Left renal pelvis (tissue), 4 donors: Measurements from ENCODE around the gene BHLHA9. TPM values are rescaled to one million over a fixed set of nuclear protein-coding genes. Genes with fewer than 3 reads are reported as not detected.
"Not testable (repeated sequence)": the region's sequence is repeated elsewhere in the genome, so short reads cannot be mapped to it uniquely, and the experiment has no call there.

Experiments used
- DNase-seq, 4 donors: peaks; one replicate each; pipeline ENCODE4 v3.0.0-alpha.2; 2013; ENCODE audit warnings: low read depth in 4 of 4, low spot score in 3 of 4
- polyA plus RNA-seq, 4 donors: library from polyadenylated mRNA; unstranded; fragments of 120-200 nt; gene quantifications; one replicate each; pipeline ENCODE4 v1.2.1, GENCODE V29; 2013; ENCODE audit not compliant: insufficient read length in 4 of 4

Gene BHLHA9
- not detected for polyA plus RNA-seq

DNA sequence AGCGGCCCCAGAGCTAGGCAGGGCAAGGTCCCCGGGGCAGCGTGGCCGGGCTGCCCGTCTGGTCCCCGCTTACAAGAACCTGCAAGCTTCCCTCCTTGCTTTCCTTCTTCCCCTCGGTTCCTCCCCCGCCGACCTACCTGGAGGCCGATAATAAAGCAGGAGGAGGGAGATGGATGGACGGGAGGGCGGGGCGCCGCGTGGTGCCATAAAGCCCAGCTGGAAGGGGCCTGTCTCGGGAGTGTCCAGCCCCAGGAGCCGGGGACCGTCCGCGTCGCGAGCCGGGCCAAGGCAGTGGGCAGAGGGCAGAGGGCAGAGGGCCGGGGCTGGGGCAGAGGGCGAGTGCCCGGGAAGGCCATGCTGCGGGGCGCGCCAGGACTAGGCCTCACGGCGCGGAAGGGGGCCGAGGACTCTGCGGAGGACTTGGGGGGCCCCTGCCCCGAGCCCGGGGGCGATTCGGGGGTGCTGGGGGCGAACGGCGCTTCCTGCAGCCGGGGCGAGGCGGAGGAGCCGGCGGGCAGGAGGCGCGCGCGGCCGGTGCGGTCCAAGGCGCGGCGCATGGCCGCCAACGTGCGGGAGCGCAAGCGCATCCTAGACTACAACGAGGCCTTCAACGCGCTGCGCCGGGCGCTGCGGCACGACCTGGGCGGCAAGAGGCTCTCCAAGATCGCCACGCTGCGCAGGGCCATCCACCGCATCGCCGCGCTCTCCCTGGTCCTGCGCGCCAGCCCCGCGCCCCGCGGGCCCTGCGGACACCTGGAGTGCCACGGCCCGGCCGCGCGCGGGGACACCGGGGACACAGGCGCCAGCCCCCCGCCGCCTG, at the start of gene BHLHA9:
Gene BHLHA9, plus strand, starts transcription at position 235 of the 820 bp plus-strand sequence. Its CDS starts 120 bp downstream, at position 355.
- DNase-seq: no peak

DNA sequence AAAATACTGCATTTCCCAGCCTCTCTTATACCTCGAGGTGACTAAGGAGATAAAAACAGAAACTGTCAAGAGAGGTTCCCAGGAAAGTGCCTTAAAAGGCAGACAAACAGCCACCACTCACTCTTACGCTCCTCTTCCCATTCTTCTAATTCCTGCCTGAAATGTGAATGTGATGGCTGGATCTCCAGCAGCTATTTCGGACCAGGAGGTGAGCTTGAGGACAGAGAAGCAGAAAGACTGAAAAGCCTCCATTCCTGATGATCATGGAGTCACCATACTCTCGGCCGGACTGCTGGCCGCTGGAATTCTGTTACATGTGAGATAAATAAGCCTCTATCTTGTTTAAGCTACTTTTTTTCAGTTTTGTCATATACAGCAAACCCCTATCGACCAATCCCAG, 49.0 kb upstream of the BHLHA9 start:
- DNase-seq: no peak

DNA sequence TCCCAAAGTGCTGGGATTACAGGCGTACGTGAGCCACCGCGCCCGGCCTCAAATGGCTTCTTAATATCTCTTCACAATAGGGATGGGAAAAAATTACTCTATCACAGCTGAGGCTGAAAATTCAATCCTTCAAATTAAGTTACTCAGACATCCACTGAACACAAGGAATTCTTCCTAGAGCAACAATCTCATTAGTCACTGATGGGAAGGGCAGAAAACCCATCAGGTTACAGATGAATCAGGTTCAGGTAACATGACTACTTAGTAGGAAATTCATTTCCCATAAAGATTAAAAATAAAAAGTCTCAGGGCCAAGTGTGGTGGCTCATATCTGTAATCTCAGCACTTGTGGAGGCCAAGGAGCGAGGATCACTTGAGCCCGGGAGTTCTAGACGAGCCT, 47.9 kb upstream of the BHLHA9 start:
- no peak for DNase-seq

DNA sequence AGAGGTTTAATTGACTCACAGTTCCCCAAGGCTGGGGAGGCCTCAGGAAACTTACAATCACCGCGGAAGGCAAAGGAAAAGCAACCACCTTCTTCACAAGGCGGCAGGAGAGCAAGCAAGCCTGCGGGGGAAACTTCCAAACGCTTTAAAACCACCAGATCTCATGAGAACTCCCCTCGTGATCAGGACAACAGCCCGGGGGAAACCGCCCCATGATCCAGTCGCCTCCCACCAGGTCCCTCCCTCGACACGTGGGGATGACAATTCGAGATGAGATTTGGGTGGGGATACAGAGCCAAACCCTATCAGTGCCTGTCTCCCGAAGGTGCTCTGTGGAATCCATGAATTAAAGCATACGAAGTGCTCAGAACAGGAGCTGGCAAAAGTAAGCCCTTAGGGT, 46.6 kb upstream of the BHLHA9 start:
- no peak for DNase-seq

DNA sequence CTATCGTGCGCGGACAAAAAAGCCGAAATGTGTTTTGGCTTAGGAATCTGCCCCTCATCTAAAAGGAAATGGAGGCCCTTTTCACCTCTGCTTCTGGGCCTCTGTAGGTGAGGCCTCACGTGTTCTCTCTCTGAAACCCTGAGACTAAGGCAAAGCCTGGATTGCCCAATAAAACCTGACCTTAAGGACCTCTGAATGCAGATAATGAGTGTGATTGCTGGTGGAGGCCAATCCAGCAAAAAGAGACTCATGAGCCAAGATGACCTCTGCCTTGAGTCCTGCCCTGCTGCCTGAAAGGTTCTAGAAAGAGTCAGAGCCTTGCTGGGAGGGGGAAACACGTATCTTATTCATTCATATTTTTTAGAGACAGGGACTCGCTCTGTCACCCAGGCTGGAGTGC, 45.9 kb upstream of the BHLHA9 start:
- no peak for DNase-seq

DNA sequence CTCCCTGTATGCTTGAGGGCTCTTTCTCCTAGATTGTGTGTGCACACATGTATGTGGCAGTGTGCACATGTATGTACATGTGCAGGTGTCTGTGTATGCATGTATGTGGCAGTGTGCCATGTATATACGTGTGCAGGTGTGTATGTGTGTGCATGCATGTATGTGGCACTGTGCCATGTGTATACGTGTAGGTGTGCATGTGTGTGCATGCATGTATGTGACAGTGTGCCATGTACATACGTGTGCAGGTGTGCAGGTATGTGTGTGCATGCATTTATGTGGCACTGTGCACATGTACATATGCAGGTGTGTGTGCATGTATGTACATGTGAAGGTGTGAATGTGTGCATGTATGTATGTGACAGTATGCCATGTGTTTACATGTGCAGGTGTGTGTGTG, 43.9 kb upstream of the BHLHA9 start:
- no peak for DNase-seq

DNA sequence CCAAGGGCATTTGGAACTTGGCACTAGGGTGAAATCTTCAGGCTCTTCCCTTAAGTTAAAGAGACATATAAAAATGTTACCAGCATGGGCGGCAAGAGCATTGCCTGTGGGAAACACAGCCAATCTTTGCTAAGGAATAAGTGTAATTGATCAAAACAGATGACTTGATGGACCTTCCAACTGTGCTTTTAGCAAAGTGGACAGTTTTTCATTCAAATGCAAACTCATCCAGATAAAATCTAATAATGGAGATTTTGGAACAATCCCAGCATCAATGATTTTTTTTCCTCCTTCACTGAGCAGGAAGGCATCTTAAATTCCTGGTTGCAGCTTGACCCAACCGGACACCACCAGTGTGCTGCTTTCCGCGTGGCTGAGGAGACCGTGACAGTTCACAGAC, 42.9 kb upstream of the BHLHA9 start:
- DNase-seq: no peak

DNA sequence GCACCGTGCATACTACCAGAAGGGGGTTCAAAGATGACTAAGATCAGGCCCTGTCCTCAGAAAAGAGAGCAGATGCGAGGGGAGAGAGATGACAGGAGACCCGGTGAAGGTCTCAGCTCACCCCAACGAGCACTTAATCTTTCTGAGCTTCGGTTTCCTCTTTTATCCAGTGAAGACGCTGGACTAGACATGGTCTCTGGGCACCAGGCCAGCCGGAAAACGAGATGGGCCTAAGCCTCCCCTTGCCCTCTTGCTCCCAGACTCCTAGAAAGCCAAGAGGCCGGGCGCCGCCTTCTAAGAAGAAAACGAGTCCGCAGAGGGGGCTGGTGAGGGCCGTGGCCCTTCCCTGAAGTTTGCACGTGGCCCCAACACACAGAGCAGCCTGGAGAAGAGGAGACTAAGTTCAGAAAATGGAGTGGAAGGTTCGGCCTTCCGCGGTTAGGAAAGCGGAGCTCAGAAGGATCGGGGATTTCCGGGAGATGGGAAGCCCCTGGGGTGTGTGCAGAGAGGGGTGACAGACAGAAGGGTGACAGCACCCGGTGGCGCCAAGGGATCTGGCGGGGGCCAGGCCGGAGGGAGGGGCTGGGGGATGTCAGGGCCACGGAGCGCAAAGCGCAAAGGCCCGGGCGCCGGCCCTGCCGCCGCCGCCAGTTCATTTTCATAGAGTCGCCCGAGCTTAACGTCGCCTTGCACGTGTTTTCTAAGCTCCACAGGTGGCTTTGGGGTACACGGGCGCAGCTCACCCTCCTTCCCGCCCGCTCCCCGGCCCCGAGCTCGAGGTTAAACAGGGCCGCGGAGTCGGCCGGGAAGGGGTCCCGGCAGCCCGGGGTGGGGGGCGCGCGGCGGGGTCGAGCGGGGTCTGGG, 42.1 kb upstream of the BHLHA9 start:
- no peak for DNase-seq

DNA sequence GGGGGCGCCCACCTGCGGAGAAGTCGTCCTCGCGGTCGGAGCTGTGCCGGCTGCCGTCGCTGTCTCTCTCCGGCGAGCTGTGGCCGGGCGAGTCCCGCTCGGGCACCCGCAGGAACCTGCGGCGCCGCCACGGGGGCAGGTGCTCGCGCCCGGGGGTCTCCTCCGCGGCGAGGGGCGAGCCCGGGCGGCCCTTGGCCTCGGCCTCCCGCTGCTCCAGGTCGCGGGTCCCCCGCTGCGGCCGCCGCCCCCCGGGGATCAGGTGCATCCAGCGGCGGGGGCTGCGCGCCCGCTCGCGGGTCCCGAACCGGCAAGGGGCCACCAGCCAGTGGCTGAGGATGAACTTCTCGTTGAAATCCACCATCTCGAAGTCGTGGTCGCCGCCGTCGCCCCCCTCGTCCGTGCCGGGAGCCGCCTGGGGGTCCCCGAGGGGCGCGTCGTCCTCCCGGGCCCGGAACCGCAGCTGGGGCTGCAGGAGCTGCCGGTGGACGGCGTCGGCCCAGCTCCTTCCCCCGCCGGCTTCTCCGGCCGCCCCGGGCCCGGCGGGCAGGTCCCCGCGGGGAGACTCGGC, 41.4 kb upstream of the BHLHA9 start:
- no peak for DNase-seq

DNA sequence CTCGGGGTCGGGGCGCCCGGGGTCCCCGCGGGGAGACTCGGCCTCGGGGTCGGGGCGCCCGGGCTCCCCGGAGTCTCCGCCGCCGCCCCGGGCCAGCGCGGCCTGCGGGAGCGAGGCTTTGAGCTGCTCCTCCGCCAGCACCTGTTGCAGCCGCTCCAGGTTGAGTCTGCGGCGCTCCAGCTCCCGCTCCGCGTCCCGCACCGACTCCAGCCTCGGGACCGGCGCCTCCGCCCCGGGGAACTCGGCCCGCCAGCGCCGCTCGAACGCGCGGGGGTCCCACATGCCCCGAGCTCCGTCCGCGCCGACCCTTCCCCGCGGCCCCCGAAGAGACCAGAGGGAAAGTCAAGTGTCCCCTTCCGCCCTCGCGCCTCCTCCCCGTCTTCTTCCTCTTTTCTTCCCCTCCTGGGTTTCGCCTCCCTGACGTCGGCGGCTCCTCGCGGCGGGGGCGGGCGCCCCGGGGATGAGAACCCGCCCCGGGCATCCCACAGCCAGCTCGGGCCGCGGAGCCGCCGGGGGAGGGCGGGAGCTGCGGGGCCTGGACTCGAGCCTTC, 40.8 kb upstream of the BHLHA9 start:
- no peak for DNase-seq

DNA sequence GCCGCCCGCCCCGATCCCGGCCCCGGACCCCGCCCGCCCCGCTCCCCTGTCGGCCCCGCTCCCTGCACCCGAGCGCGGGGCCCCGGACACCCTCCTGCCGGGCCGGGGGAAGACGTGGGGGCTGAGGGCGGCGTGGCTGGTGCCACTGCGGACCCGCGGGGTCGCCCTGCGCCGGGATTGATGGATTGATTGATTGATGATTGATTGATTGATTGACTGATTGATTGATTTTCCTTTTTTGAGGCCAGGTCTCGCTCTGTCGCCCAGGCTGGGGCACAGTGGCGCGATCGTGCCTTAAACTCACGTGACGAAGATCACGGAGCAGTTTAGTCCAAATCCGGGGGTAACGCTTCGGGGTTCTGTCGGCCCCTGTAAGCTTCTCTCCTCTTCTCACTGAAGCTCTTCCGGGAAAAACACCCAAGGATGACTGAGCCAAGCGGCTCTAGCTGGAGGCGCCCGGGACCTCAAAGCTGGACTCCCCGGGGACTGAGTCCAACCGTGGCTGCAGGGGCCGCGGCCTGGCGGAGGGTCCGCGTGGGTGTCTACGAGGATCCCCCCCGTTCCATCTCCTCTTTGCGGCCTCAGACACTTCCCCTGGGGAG, 40.2 kb upstream of the BHLHA9 start:
- no peak for DNase-seq

DNA sequence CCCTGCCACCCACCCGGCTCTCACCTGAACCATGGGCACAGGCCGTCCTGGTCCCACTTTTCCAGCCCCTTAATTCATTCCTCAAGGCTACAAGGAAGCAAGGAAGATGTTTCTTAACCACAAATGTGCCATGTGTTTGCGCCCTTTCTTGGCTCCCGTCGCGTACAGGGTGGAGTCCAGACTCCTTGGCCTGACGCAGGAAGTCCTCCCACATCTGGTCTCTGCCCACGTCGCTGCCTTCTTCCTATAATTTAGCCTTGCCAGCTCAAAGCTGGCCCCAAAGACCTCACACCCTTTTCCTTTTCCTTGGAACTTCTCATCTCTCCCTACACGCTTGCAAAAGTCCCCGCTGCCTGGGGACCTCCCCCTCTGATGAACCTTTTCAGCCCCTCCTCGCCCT, 38.8 kb upstream of the BHLHA9 start:
- DNase-seq: no peak

DNA sequence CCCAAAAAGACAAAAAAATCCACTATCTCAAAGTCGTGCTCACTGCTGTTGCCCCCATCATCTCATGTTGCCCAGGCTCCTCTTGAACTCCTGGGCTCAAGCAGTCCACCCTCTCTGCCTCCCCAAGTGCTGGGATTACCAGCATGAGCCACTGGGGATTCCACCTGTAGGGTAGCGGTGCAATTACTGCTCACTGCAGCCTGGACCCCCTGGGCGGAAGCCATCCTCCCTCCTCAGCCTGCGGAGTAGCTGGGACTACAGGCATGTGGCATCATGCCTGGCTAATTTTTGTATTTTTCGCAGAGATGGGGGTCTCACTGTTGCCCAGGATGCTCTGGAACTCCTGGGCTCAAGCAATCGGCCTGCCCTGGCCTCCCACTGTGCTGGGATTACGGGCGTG, 37.9 kb upstream of the BHLHA9 start:
- no peak for DNase-seq

DNA sequence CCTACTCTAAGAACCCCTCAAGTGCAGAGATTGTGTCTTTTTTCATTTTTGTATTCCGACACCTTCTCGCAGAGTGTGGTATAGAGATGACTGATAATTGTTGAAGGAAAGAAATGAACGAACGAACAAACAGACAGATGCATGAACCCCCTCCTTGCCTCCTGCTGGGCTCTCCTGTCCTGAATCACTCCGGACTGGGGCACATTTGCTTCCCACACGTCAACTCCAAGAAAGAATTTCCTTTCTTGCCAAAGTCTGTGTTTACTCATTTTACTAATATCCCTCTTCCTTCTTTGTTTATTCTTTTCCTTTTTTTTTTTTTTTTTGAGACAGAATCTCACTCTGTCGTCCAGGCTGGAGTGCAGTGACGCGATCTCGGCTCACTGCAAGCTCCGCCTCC, 37.5 kb upstream of the BHLHA9 start:
- DNase-seq: no peak

DNA sequence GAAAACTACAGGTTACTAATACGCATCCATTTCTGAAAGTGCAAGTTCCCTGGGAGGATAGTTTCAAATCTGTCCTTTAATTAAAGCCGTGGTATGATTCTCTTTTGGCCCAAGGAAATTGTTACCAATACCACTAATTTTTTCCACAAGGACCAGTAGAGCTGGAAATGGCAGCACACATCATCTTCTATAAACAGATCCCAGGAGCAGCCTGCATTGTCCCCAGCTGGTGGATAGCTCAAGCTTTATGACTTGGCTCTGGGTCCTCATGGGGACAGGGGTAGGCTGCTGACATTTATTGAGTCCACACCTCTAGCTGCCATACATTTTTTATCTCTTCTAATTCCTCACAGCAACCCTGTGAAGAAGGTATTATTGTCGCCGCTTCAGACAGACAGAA, 35.8 kb upstream of the BHLHA9 start:
- DNase-seq: no peak

DNA sequence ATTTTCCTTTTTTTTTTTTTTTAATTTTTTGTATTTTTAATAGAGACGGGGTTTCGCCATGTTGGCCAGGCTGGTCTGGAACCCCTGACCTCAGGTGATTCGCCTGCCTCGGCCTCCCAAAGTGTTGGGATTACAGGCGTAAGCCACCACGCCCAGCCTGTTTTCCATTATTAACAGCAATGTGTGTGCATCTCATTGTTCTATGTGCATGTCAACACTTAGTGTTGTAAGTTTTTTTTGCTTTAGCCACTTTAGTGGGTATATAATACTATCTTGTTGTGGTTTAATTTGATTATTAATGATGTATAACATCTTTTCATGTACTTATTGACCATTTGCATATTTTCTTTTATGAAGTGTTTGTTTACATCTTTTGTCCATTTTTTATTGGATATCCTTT, 32.8 kb upstream of the BHLHA9 start:
- DNase-seq: no peak

DNA sequence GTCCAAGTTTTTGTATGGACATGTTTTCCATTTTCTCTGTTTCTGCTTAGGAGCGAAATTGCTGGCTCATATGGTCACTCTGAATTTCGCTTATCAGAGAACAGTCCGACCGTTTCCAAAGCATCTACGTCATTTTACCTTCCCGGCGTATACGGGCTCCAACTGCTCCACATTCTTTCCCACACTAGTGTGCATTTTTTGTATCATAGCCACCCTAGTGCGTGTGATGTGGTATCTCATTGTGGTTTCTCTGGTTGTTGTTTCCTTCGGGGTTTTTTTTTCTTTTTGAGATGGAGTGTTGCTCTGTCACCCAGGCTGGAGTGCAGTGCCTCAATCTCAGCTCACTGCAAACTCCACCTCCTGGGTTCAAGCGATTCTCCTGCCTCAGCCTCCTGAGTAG, 31.0 kb upstream of the BHLHA9 start:
- DNase-seq: no peak

DNA sequence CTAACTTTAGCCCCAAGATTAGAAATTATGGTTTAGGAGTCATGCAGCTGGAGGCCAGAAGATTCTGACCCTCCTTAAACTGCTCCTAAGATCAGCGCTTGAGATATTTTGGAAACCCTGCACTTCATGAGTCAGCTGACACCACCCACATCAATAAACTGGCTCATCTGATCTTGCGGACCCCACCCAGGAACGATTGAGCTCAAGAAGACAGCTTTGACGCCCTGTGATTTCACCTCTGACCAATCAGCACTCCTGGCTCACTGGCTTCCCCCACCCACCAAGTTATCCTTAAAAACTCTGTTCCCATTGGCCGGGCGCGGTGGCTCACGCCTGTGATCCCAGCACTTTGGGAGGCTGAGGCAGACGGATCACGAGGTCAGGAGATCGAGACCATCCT, 29.8 kb upstream of the BHLHA9 start:
- not testable (repeated sequence) for DNase-seq

DNA sequence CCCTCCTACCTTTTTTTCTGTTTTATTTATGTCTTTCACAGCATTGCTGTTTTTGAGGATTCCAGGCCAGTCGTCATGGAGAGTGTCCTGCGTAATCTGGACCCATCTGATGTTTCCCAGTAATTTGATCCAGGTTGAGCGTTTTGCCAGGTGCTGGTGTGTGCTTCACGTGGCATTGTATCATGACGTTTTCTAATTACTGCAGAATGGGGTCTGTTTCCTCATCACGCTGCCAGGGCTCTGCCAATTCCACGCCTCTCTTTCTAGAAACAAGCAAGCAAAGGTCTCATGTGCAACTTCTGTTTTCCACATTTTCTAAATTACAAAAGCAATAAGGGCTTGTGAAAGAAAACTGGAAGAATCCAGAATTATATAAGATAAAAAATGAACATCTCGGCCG, 28.3 kb upstream of the BHLHA9 start:
- no peak for DNase-seq

DNA sequence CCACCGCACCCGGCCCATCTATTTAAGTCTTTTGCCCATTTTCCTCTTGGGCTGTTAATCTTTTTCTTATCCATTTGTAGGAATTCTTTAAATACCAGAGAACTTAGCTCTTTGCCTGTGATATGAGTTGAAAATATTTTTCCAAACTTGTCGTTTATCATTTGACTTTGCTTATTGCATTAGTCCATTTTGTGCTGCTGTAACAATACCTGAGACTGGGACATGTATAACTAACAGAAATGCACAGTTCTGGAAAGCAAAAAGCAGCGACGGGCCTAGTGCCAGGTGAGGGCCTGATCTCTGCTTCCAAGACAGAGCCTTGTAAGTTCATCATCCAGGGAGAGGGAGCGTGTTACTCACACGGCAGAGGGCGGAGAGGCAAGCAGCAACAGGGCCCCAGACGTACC, 25.6 kb upstream of the BHLHA9 start:
- DNase-seq: no peak
